ENCODE measurements around the gene SLC39A11. TPM values are rescaled to one million over a fixed set of nuclear protein-coding genes. Genes with fewer than 3 reads are reported as not detected.
A peak's percentile ranks its signal among the peaks of the same experiment; 100 is the strongest.

SLC39A11 gene
- total and polyA plus RNA-seq, 2 of the 13 experiments (the other 11 are each of a cell fraction or from before 2014, with no cell fraction given): 17.2 to 31.5 TPM

DNA sequence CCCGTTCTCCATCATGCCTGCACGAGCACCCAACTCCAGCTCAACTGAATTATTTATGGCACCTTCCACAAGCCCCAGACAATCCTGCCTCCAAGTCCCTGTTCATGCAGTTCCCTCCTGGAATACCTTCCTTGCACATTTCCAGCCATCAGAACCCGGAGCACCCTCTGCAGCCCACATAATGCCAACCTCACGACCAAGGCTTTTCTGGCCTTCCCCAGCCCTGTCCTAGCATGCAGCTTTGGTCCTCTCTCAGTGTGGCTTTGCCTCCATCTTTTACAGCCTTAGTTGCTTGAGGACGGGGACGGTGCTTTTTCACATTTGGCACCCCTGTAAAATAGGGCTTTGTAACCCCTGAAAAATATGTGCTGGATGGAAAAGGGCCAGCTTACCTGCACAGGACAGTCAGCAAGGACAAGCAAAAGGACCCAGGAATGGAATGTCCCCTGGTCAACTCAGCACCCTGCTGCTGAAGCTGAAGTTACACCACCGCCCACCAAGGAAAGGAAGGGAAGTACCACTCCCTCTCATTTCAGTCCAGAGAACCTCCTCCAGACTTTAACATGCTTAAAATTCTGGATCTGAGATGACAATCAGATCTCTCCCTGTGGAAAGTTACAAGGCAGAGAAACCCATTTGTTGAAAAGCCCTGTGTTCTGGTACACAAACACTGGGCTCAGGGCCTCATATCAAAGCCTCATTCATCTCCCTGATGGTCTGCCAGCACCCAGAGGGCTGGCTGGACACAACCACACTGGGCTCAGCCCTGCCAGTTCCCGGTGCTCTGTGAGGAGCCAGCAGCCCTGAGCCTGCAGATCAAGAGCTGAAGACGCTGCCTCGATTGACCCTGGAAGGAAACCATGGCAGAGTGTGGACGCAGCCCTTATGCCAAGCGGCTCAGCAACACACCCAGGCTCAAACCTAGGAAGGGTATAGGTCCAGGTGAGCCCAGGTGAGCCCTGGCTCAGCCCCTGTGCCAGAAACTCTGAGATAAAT lies 2.9 kb downstream of the SLC39A11 start (continued):
- no peak for TF ChIP-seq ZBTB2 (CRISPR knock-in tag; IDR thresholded peaks at IDR 0.05; ENCODE audit: low read depth)
- no peak for TF ChIP-seq FOXJ3 (CRISPR knock-in tag; IDR thresholded peaks at IDR 0.05; ENCODE audit: borderline replicate concordance)
- TF ChIP-seq, protein P1, sequence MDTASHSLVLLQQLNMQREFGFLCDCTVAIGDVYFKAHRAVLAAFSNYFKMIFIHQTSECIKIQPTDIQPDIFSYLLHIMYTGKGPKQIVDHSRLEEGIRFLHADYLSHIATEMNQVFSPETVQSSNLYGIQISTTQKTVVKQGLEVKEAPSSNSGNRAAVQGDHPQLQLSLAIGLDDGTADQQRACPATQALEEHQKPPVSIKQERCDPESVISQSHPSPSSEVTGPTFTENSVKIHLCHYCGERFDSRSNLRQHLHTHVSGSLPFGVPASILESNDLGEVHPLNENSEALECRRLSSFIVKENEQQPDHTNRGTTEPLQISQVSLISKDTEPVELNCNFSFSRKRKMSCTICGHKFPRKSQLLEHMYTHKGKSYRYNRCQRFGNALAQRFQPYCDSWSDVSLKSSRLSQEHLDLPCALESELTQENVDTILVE (CRISPR knock-in tag; IDR thresholded peaks at IDR 0.05): no peak
- TF ChIP-seq CCDC6 (CRISPR knock-in tag; IDR thresholded peaks at IDR 0.05): peak; percentile 50
- TF ChIP-seq CC2D1A (CRISPR knock-in tag; IDR thresholded peaks at IDR 0.05): no peak
- TF ChIP-seq PLRG1 (conservative IDR thresholded peaks at IDR 0.05): no peak
- TF ChIP-seq ZNF331 (CRISPR knock-in tag; IDR thresholded peaks at IDR 0.05): peak; percentile 72; the same call in 1 of the 2 replicates
- TF ChIP-seq ZNF432 (CRISPR knock-in tag; IDR thresholded peaks at IDR 0.05; ENCODE audit: borderline replicate concordance): no peak
- TF ChIP-seq MED1 (CRISPR knock-in tag; IDR thresholded peaks at IDR 0.05): no peak
- TF ChIP-seq KLF13 (CRISPR knock-in tag; IDR thresholded peaks at IDR 0.05): no peak
- peak; percentile 22; the same call in 1 of the 2 replicates for TF ChIP-seq ZFX (CRISPR knock-in tag; IDR thresholded peaks at IDR 0.05; ENCODE audit: low read depth)
- 0 out of 2 replicates have a peak, but pooled peaks have one; percentile 2 for TF ChIP-seq FOSL2 (CRISPR knock-in tag; IDR thresholded peaks at IDR 0.05)
- TF ChIP-seq IRF2 (CRISPR knock-in tag; IDR thresholded peaks at IDR 0.05): no peak
- TF ChIP-seq ELF1 (CRISPR knock-in tag; IDR thresholded peaks at IDR 0.05): 0 out of 2 replicates have a peak, but pooled peaks have one; percentile 6
- TF ChIP-seq PAX8 (CRISPR knock-in tag; IDR thresholded peaks at IDR 0.05; ENCODE audit: borderline replicate concordance): no peak
- no peak for TF ChIP-seq CBX5 (CRISPR knock-in tag; IDR thresholded peaks at IDR 0.05; ENCODE audit: borderline replicate concordance)
- no peak for TF ChIP-seq ZNF558 (CRISPR knock-in tag; IDR thresholded peaks at IDR 0.05; ENCODE audit: borderline replicate concordance)
- TF ChIP-seq, protein P2, sequence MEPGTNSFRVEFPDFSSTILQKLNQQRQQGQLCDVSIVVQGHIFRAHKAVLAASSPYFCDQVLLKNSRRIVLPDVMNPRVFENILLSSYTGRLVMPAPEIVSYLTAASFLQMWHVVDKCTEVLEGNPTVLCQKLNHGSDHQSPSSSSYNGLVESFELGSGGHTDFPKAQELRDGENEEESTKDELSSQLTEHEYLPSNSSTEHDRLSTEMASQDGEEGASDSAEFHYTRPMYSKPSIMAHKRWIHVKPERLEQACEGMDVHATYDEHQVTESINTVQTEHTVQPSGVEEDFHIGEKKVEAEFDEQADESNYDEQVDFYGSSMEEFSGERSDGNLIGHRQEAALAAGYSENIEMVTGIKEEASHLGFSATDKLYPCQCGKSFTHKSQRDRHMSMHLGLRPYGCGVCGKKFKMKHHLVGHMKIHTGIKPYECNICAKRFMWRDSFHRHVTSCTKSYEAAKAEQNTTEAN (CRISPR knock-in tag; conservative IDR thresholded peaks at IDR 0.05): no peak
- TF ChIP-seq SNAI1 (CRISPR knock-in tag; IDR thresholded peaks at IDR 0.05; ENCODE audit: borderline replicate concordance): no peak
- no peak for TF ChIP-seq ZNF280D (CRISPR knock-in tag; IDR thresholded peaks at IDR 0.05)
- TF ChIP-seq GATA4 (IDR thresholded peaks at IDR 0.05; ENCODE audit: borderline replicate concordance, low read depth): no peak
- TF ChIP-seq SRSF9 (IDR thresholded peaks at IDR 0.05; ENCODE audit: borderline replicate concordance, insufficient read depth, low read depth, low read length, poor library complexity, severe bottlenecking): no peak
- TF ChIP-seq PHF21A (CRISPR knock-in tag; IDR thresholded peaks at IDR 0.05): no peak; the same call in 1 of the 2 replicates

Measured in HepG2 (cell line).